ENCODE results near the gene C2orf69. TPM values are rescaled to one million over a fixed set of nuclear protein-coding genes. Genes with fewer than 3 reads are reported as not detected.

C2orf69 gene
- total and polyA plus RNA-seq, 2 donors (not counting 1 experiment from before 2014, with no cell fraction given): 3.7 to 12.9 TPM

DNA sequence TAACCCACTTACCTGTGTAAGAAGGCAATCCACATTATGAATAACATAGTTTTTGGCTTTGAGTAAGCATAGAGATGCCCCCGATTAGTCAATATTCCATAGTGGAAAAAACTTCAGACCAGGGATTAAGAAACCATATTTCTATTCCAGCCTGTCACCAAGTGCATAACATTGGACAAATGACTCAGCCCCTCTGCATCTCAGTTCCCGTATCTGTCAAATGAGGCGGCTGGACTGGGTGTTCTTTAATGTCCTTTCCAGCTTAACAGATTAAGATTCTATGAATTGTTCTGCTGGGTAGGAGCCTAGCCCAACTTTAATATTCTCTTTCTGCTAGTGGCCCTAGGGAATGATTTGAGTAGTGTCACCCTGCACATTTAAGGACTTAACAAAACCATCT, 48.3 kb upstream of the C2orf69 start:
- H3K27me3 Mint-ChIP-seq: peaks cover 16% of the 10 kb centered on the region
- Histone ChIP-seq H3K27ac (ENCODE audit: low read length in 2 of 2) (no peak overlapping the region), H3K4me3 (ENCODE audit: control extremely low read depth in 1 of 5, extremely low read depth in 1 of 5, insufficient read depth in 1 of 5, low read depth in 2 of 5, low read length in 4 of 5) (no peak overlapping the region), H2AFZ (ENCODE audit: insufficient read depth, low read depth, low read length, poor library complexity, severe bottlenecking) (no peak overlapping the region), H3K27me3 (replicated peaks in 1 of 4; ENCODE audit: control extremely low read depth in 1 of 4, control insufficient read depth in 3 of 4, insufficient read depth in 4 of 4, low read length in 3 of 4) (no peaks in the 10 kb centered on the region), H3K9ac (ENCODE audit: low read length) (no peak overlapping the region), H3K4me1 (ENCODE audit: control insufficient read depth in 2 of 2, insufficient read depth in 2 of 2, low read length in 2 of 2) (no peaks in the 10 kb centered on the region), H3K79me2 (ENCODE audit: control insufficient read depth, insufficient read depth, low read length) (no peaks in the 10 kb centered on the region), H3K9me3 (ENCODE audit: control extremely low read depth in 1 of 3, control insufficient read depth in 2 of 3, insufficient read depth in 1 of 3, low read length in 2 of 3) (no peaks in the 10 kb centered on the region), H3K36me3 (replicated peaks in 1 of 2; ENCODE audit: control extremely low read depth in 1 of 2, control insufficient read depth in 1 of 2, extremely low read depth in 1 of 2, insufficient read depth in 2 of 2, low read length in 1 of 2) (no peaks in the 10 kb centered on the region), H4K20me1 (ENCODE audit: control insufficient read depth, insufficient read depth, low read length, poor library complexity, severe bottlenecking) (no peaks in the 10 kb centered on the region), H3K4me2 (replicated peaks; ENCODE audit: low read depth, low read length, poor library complexity, severe bottlenecking) (no peak overlapping the region)
- no peaks in the 10 kb centered on the region for H3K4me1 Mint-ChIP-seq
- intact Hi-C loops (cut with micrococcal nuclease): no loop called here
- ChIA-PET CTCF (interaction anchor here (0.9 to 1.6 kb wide), 2 partner anchors 10 to 38 kb away, joined by 3 to 4 read pairs; no protein-coding TSS in a partner anchor), POLR2A (no interaction called here)
- 100% methylated on average over 1 of the region's 3 CpGs for whole genome bisulfite sequencing (ENCODE audit: insufficient coverage)
- no peak for TF ChIP-seq CTCF (IDR thresholded peaks at IDR 0.05)
- TF ChIP-seq EZH2 (IDR thresholded peaks at IDR 0.05; ENCODE audit: borderline replicate concordance, insufficient read depth, low read depth, low read length, poor library complexity, severe bottlenecking): no peak
- ATAC-seq (ENCODE audit: low read depth) (no peak), DNase-seq (no peak)
- H3K4me3 Mint-ChIP-seq: no peak overlapping the region
- no peaks in the 10 kb centered on the region for H3K9me3 Mint-ChIP-seq (ENCODE audit: insufficient read depth)
- H3K27ac Mint-ChIP-seq: no peak overlapping the region

DNA sequence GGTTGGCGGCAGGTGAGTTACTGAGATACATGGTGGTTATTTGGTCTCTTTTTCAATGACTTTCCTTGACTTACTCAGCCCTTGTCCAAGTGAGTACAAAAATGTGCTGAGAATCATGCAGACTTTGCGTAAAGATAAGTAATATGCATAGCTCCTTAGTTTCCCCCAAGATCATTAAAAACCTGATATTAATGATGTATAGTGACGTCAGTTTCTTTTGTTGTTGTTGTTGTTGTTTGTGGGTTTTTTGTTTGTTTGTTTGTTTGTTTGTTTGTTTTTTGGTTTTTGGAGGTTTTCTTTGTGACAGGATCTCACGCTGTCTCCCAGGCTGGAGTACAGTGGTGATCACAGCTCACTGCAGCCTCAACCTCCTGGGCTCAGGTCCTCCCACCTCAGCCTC, 45.2 kb upstream of the C2orf69 start:
- H3K27me3 ChIP-seq (replicated peaks in 1 of 4; ENCODE audit: control extremely low read depth in 1 of 4, control insufficient read depth in 3 of 4, insufficient read depth in 4 of 4, low read length in 3 of 4): no peaks in the 10 kb centered on the region
- H3K9me3 ChIP-seq (ENCODE audit: control extremely low read depth in 1 of 3, control insufficient read depth in 2 of 3, insufficient read depth in 1 of 3, low read length in 2 of 3): no peaks in the 10 kb centered on the region
- H3K79me2 ChIP-seq (ENCODE audit: control insufficient read depth, insufficient read depth, low read length): no peaks in the 10 kb centered on the region
- Mint-ChIP-seq H3K9me3 (ENCODE audit: insufficient read depth) (no peaks in the 10 kb centered on the region), H3K4me1 (no peaks in the 10 kb centered on the region), H3K27me3 (peaks cover 10% of the 10 kb centered on the region), H3K4me3 (no peak overlapping the region), H3K27ac (no peak overlapping the region)
- no peak overlapping the region for H2AFZ ChIP-seq (ENCODE audit: insufficient read depth, low read depth, low read length, poor library complexity, severe bottlenecking)
- no peak for TF ChIP-seq EZH2 (IDR thresholded peaks at IDR 0.05; ENCODE audit: borderline replicate concordance, insufficient read depth, low read depth, low read length, poor library complexity, severe bottlenecking)
- no peak for TF ChIP-seq CTCF (IDR thresholded peaks at IDR 0.05)
- DNase-seq (no peak), ATAC-seq (ENCODE audit: low read depth) (no peak)
- ChIA-PET CTCF (interaction anchor here (1.5 kb wide), 1 partner anchor 9 kb away, joined by 5 read pairs; no protein-coding TSS in a partner anchor), POLR2A (no interaction called here)
- H3K27ac ChIP-seq (ENCODE audit: low read length in 2 of 2): no peak overlapping the region
- WGBS (ENCODE audit: insufficient coverage): no CpG with 5 or more reads among the region's 4 CpGs
- H4K20me1 ChIP-seq (ENCODE audit: control insufficient read depth, insufficient read depth, low read length, poor library complexity, severe bottlenecking): no peaks in the 10 kb centered on the region
- H3K4me3 ChIP-seq (ENCODE audit: control extremely low read depth in 1 of 5, extremely low read depth in 1 of 5, insufficient read depth in 1 of 5, low read depth in 2 of 5, low read length in 4 of 5): no peak overlapping the region
- no peak overlapping the region for H3K9ac ChIP-seq (ENCODE audit: low read length)
- H3K4me1 ChIP-seq (ENCODE audit: control insufficient read depth in 2 of 2, insufficient read depth in 2 of 2, low read length in 2 of 2): no peaks in the 10 kb centered on the region
- H3K36me3 ChIP-seq (replicated peaks in 1 of 2; ENCODE audit: control extremely low read depth in 1 of 2, control insufficient read depth in 1 of 2, extremely low read depth in 1 of 2, insufficient read depth in 2 of 2, low read length in 1 of 2): no peaks in the 10 kb centered on the region
- intact Hi-C loops (cut with micrococcal nuclease): no loop called here
- H3K4me2 ChIP-seq (replicated peaks; ENCODE audit: low read depth, low read length, poor library complexity, severe bottlenecking): no peak overlapping the region

Measured in B cell (primary cell).